Activated CD4-positive, alpha-beta T cell treated with anti-CD3 and anti-CD28 coated beads for 48 hours (primary cell): ENCODE results near the gene B3GNT7.
A peak's percentile ranks its signal among the peaks of the same experiment; 100 is the strongest.
"Not testable (repeated sequence)": the region's sequence is repeated elsewhere in the genome, so short reads cannot be mapped to it uniquely, and the experiment has no call there.

Experiments
- DNase-seq: peaks from one replicate; pipeline ENCODE4 v3.0.0-alpha.2; 2020

Gene B3GNT7

DNA sequence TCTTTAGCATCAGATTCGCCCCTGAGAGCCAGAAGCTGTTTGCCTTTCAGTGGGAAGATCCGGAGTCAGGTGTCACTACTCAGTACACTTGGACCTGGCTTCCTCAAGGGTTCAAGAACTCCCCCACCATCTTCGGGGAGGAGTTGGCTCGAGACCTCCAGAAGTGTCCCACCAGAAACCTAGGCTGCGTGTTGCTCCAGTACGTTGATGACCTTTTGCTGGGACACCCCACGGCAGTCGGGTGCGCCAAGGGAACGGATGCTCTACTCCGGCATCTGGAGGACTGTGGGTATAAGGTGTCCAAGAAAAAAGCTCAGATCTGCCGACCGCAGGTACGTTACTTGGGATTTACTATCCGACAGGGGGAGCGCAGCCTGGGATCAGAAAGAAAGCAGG lies 8.7 kb downstream of the B3GNT7 start:
- not testable (repeated sequence) for DNase-seq

DNA sequence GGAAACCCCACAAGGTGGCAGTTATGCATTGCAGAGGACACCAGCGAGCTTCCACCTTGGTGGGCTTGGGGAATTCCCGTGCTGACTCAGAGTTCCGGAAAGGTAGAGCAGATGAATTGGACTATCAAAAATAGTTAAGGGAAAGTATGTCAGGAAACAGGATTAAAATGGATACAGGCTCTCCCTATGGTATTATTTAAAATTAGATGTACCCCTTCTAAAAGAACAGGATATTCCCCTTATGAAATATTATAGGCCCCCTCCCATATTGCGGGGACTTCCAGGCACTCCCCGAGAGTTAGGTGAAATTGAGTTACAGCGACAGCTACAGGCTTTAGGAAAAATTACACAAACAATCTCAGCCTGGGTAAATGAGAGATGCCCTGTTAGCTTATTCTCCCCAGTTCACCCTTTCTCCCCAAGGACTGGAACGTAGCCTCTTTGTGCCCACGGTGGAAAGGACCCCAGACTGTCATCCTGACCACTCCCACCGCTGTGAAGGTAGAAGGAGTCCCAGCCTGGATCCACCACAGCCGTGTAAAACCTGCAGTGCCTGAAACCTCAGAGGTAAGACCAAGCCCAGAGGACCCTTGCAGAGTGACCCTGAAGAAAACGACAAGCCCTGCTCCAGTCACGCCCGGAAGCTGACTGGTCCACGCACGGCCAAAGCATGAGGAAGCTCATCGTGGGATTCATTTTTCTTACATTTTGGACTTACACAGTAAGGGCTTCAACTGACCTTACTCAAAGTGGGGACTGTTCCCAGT lies 10.3 kb downstream of the B3GNT7 start:
- DNase-seq: peak; percentile 37

DNA sequence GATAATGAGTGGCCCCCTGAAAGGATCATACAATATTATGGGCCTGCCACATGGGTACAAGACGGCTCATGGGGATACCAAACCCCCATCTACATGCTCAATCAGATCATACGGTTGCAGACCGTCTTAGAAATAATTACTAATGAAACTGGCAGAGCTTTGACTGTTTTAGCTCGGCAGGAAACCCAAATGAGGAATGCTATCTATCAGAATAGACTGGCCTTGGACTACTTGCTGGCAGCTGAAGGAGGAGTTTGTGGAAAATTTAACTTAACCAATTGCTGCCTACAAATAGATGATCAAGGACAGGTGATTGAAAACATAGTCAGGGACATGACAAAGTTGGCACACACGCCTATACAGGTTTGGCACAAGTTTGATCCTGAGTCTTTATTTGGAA lies 12.2 kb downstream of the B3GNT7 start:
- not testable (repeated sequence) for DNase-seq

- not testable (repeated sequence) for DNase-seq
These were observed 12.8 kb downstream of the B3GNT7 start for GRCh38 chr2:231408304-231408703.

DNA sequence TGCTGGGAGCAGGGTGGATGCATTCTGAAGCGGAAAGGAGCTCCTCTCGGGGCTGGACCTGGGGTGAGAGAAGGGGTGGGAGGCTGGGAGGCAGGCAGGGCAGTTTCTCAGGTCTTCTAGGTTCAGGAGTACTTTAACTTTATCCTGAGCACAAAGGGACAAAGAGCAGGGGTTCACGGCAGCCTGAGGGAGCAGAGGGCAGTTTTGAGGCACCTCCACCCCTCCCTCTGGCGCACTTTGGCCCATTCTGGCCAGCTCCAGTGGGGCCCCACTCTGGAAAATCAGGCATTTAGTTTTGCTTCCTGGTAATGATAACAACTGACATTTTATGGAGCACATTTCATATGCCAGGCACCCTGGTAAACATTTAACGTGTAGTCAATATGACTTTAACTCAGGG lies 14.3 kb downstream of the B3GNT7 start:
- no peak for DNase-seq

GRCh38 chr2:231410293-231411004 lies 14.9 kb downstream of the B3GNT7 start:
- DNase-seq: peak; percentile 44

- DNase-seq: no peak
These were observed 15.7 kb downstream of the B3GNT7 start for GRCh38 chr2:231411237-231411636.

GRCh38 chr2:231411831-231412617 lies 16.5 kb downstream of the B3GNT7 start:
- peak; percentile 86 for DNase-seq

DNA sequence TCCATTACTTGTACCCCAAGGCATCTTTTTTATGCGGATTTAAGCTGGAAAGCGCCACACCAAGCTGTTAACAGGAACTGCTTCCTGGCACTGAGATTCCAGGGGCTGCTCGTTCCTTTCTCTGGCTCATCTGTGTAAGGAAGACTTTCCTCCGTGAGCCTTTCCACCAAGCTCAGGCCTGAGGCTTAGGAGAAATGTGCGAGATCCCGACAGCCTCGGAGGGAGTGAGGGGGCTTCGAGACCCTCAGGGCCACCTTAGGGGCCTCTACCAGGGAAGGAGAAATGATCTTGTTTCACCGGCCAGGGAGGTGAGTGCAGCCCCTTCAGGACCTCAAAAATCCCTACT lies 17.1 kb downstream of the B3GNT7 start:
- no peak for DNase-seq

DNA sequence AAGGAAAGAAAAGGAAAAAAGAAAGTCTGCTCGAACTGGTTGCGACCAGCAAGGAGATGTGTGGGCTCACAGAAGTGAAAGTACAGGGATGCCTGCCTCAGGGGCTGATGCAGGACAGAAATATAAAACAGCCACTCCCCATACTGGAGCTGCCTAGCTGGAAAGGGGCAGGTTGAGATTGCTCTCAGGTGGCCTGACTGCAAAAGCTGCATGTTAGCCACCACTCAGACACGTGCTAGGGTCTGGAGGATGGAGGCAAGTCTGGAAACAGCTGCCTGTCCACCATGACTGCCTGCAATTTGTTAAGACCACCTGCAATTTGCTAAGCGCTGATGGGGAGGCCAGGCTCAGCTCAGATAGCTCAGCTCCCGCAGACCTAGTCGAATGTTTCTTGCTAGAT lies 17.9 kb downstream of the B3GNT7 start:
- DNase-seq: no peak

GRCh38 chr2:231413921-231414476 lies 18.5 kb downstream of the B3GNT7 start:
- no peak for DNase-seq

DNA sequence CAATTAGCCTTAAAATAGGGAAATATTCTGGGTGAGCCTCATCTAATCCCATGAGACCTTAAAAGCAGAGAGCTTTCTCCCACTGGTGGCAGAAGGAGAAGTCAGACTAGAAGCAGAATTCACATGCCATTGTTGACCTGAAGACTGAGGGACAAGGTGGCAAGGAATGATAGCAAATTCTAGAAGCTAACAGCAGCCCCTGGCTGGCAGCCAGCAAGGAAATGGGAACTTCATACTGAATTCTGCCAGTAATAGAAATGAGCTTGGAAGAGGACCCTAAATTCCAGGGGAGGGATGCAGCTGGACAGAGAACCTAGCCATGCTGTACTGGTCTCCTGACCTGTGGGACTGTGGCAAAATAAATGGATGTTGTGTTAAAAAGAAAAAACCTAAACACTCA lies 19.5 kb downstream of the B3GNT7 start:
- DNase-seq: no peak

GRCh38 chr2:231418820-231419640 lies 23.5 kb downstream of the B3GNT7 start:
- DNase-seq: no peak

- no peak for DNase-seq
These were observed 25.6 kb downstream of the B3GNT7 start for GRCh38 chr2:231421051-231421580.

GRCh38 chr2:231422056-231422455 lies 26.5 kb downstream of the B3GNT7 start:
- no peak for DNase-seq

DNA sequence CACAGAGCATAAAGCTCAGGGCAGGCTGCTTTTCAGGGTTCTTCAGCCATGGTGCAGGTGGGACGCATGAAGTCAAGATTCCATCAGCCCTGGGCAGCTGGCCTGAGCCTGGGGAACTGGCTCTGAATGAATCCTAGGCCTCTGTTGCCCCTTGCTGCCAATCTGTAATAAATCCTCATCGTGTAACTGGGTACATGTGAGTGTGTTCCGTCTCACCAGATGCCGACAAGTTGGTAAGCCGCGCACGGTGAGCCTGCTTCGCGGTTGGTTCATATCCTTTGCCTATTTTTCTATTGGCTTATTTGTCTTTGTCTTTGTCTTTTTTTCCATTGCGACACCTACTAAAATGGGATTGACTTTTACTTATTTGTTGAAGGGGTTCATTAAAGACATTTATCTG lies 27.7 kb downstream of the B3GNT7 start:
- DNase-seq: no peak

DNA sequence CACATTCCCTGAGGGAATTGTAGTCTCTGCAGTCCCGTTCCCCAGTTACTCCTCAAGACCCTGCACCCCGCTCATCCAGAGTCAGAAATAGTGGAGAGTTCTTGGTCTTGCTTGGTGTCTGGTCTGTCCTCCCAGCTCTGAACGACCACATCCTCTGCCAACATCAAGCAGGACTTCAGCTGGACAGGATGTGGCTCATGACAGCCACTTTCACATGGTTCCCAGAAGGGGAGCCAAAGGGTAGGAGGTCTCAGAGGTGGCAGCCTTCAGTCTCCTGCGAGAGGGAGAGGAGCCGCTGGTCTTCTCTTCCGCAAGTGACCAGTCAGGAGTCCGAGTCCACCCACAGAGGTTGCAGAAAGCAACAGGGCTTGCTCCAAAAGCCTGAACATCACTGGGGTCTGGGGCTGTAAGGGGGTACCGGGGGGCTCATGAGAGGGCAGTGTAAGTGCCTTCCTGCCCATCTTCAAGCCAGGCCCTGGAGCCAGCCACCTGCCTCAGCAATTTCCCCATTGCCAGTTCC lies 29.8 kb downstream of the B3GNT7 start:
- DNase-seq: no peak

DNA sequence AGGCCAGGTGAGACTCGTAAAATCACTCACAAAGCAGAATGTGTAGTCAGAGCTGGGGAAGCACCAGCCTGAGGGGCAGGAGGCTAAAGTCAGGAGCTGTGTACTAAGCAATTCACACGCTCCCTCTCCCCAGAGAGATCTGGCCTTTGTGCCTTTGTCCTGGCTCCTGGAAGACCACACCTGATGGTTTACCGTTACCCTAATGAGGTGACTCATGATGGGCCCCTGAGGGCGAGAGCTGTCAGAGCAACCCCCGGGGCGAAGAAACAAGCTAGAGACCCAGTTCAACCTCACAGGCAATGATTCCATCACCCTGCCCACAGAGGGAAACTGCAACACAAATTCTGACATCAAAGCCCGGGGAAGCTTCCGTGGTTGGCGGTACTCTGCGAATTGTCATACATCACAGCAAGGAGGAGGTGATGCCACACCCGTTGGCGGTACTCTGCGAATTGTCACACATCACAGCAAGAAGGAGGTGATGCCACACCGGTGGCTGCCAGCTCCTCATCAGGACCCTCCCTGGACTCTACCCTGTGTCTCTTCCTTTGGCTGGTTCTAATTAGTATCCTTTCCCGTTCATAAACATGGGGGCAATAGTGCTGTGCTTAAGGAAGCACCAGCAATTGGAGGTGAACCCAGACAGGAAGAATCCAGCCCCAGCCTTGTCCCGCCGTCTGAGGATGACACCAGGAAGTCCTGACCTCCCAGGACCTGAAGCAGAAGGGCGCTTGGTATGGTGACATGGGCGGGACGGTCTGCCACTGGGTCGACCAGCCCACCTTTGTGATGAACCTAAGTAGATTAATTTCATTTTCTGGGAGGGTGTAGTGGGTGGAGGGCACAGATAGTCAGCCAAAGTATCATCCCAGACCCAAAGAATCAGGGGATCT lies 30.5 kb downstream of the B3GNT7 start:
- DNase-seq: peak; percentile 50

DNA sequence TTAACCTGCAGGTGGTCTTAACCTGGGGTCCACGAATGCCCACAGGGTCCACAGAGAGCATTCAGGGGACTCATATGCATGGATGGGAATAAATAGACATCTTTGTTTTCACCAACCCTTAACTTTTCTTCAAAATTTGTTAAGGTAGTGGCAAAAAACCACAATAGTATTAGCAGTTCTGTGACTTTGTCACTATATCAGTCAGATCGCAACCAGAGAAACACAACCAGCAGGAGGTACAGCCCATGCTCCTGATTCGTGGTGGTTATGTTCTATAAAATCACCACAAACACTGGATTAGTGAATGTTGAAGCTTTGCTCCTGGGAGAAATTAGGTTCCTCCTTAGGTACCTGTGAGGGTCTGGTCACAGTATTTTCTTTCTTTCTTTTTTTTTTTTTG lies 31.6 kb downstream of the B3GNT7 start:
- no peak for DNase-seq

GRCh38 chr2:231429152-231429551 lies 33.6 kb downstream of the B3GNT7 start:
- DNase-seq: no peak

DNA sequence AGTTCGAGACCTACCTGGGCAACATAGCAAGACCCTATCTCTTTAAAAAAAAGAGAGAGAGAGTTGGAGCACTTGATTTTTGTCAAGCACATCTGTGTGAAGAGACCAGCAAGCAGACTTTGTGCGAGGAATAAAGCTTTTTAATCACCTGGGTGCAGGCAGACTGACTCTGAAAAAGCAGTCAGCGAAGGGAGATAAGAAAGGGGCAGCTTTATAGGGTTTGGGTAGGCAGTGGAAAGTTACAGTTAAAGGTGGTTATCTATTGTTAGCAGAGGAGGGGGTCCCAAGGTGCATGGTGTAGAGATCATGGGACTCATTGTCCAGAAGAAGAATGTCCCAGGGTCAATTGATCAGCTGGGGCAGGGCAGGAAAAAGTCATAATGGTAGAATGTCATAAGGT lies 34.4 kb downstream of the B3GNT7 start:
- no peak for DNase-seq
